K562 (cell line): ENCODE data around the gene VWA7. TPM values are rescaled to one million over a fixed set of nuclear protein-coding genes. Genes with fewer than 3 reads are reported as not detected.

ENCODE experiments used
- DIDO1 ChIP-seq: fragments of 450-650 bp; IDR thresholded peaks from 2 replicates; pipeline ENCODE4 v1.6.1; 2016; ENCODE audit warnings: low read depth, missing biosample characterization, missing genetic modification characterization
- FIP1L1 ChIP-seq: fragments of 200-400 bp; formaldehyde crosslinking; IDR thresholded peaks from 2 replicates; pipeline ENCODE4 v1.6.1; 2018; ENCODE audit warnings: mild to moderate bottlenecking, low read depth, low read length; ENCODE audit not compliant: poor library complexity, severe bottlenecking
- MAZ ChIP-seq, 2 experiments: fragments of 450-650 bp in 1 of 2; sonication (generic) in 1 of 2; formaldehyde crosslinking; IDR thresholded peaks in 1 of 2; conservative IDR thresholded peaks in 1 of 2; 2 replicates each; pipeline versions ENCODE4 v1.4.0 to v1.5.0; 2020; ENCODE audit warnings: mild to moderate bottlenecking in 1 of 2, missing genetic modification reagents in 1 of 2
- NFYB ChIP-seq: IDR thresholded peaks from 2 replicates; pipeline ENCODE4 v1.6.1; 2011; ENCODE audit warnings: mild to moderate bottlenecking, moderate library complexity; ENCODE audit not compliant: insufficient read length; ENCODE audit errors: extremely low read depth
- PBX2 ChIP-seq, 2 experiments: IDR thresholded peaks in 1 of 2; conservative IDR thresholded peaks in 1 of 2; 2 replicates each; pipeline ENCODE4 v1.6.1; 2016; ENCODE audit warnings: low read depth in 2 of 2, mild to moderate bottlenecking in 1 of 2, missing compliant biosample characterization in 1 of 2, missing genetic modification characterization in 1 of 2, moderate library complexity in 1 of 2
- SETDB1 ChIP-seq: IDR thresholded peaks from one replicate; pipeline ENCODE4 v1.6.1; 2012; ENCODE audit warnings: low read length, control low read depth, inconsistent platforms
- SFPQ ChIP-seq: fragments of 200-400 bp; formaldehyde crosslinking; IDR thresholded peaks from 2 replicates; pipeline ENCODE4 v1.6.1; 2017; ENCODE audit warnings: mild to moderate bottlenecking, low read depth, low read length, moderate library complexity
- SMAD1 ChIP-seq: fragments of 150-350 bp; IDR thresholded peaks from 2 replicates; pipeline ENCODE4 v1.6.1; 2014; ENCODE audit warnings: low read length, low read depth; ENCODE audit not compliant: partially characterized antibody
- SMAD2 ChIP-seq: fragments of 150-350 bp; IDR thresholded peaks from 2 replicates; pipeline ENCODE4 v1.6.1; 2014; ENCODE audit warnings: low read depth, mild to moderate bottlenecking, low read length
- STAG1 ChIP-seq: sonication (generic); formaldehyde crosslinking; IDR thresholded peaks from 2 replicates; pipeline ENCODE4 v1.5.0; 2020; ENCODE audit warnings: missing genetic modification reagents, borderline replicate concordance
- TCF7 ChIP-seq: sonication (generic); IDR thresholded peaks from 2 replicates; pipeline ENCODE4 v1.6.1; 2016; ENCODE audit warnings: antibody characterized with exemption, borderline replicate concordance
- ZBTB12 ChIP-seq: fragments of 250-450 bp; sonication (Bioruptor Pico); IDR thresholded peaks from 2 replicates; pipeline ENCODE4 v1.4.0; 2020
- ZFP30 ChIP-seq: fragments of 250-450 bp; sonication (Bioruptor Pico); IDR thresholded peaks from 2 replicates; pipeline ENCODE4 v1.8.0; 2022; ENCODE audit warnings: moderate library complexity, mild to moderate bottlenecking, inconsistent platforms, borderline replicate concordance
- ZNF444 ChIP-seq: fragments of 250-450 bp; sonication (Bioruptor Pico); IDR thresholded peaks from 2 replicates; pipeline ENCODE4 v1.4.0; 2020; ENCODE audit warnings: mild to moderate bottlenecking, moderate library complexity
- ZNF644 ChIP-seq: fragments of 200-800 bp; sonication (Bioruptor generic); IDR thresholded peaks from 2 replicates; pipeline ENCODE4 v1.6.1; 2016; ENCODE audit warnings: low read depth, missing genetic modification characterization, missing compliant biosample characterization
- polyA plus RNA-seq, 8 experiments: library from polyadenylated mRNA; depleted of rRNA in 4 of 8; stranded (reverse) in 5 of 8; unstranded in 3 of 8; fragments of >200 nt; fragmentation: Nextera tagmentation in 2 of 8; fragmentation: Illumina TruSeq in 1 of 8; extraction: Ambion mirVana in 2 of 8; extraction: Trizol in 1 of 8; gene quantifications; 2 replicates each; pipeline versions ENCODE4 v1.2.1 to v1.2.3, GENCODE V29; 2011 to 2014; ENCODE audit warnings: inconsistent platforms in 1 of 8, missing spikeins in 1 of 8
- total RNA-seq, 7 experiments: library from RNA; depleted of rRNA in 6 of 7; stranded (reverse); fragments of >200 nt in 6 of 7; fragmentation: Illumina TruSeq in 2 of 7; extraction: Trizol in 2 of 7; gene quantifications; 2 replicates each; pipeline versions ENCODE4 v1.2.1 to v1.2.3, GENCODE V29; 2011 to 2021; ENCODE audit warnings: low replicate concordance in 1 of 7
- TF ChIP-seq, protein P1 (sequence below), 2 experiments: fragments of 150-350 bp in 1 of 2; IDR thresholded peaks; 2 replicates each; pipeline ENCODE4 v1.6.1; 2012 to 2016; ENCODE audit warnings: low read depth in 2 of 2, low read length in 2 of 2, mild to moderate bottlenecking in 1 of 2, moderate library complexity in 1 of 2

The VWA7 gene
- total and polyA plus RNA-seq, 9 of the 15 experiments (the other 6 are each of a cell fraction or from before 2014, with no cell fraction given): 0.18 to 2.9 (median 0.95) TPM

- TF ChIP-seq, protein P1, sequence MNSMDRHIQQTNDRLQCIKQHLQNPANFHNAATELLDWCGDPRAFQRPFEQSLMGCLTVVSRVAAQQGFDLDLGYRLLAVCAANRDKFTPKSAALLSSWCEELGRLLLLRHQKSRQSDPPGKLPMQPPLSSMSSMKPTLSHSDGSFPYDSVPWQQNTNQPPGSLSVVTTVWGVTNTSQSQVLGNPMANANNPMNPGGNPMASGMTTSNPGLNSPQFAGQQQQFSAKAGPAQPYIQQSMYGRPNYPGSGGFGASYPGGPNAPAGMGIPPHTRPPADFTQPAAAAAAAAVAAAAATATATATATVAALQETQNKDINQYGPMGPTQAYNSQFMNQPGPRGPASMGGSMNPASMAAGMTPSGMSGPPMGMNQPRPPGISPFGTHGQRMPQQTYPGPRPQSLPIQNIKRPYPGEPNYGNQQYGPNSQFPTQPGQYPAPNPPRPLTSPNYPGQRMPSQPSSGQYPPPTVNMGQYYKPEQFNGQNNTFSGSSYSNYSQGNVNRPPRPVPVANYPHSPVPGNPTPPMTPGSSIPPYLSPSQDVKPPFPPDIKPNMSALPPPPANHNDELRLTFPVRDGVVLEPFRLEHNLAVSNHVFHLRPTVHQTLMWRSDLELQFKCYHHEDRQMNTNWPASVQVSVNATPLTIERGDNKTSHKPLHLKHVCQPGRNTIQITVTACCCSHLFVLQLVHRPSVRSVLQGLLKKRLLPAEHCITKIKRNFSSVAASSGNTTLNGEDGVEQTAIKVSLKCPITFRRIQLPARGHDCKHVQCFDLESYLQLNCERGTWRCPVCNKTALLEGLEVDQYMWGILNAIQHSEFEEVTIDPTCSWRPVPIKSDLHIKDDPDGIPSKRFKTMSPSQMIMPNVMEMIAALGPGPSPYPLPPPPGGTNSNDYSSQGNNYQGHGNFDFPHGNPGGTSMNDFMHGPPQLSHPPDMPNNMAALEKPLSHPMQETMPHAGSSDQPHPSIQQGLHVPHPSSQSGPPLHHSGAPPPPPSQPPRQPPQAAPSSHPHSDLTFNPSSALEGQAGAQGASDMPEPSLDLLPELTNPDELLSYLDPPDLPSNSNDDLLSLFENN (IDR thresholded peaks at IDR 0.05; ENCODE audit: low read depth in 2 of 2, low read length in 2 of 2): peak in 1 of 2 experiments; percentile 8; a peak in 1 of 4 replicates
- TF ChIP-seq SETDB1: no peak
- TF ChIP-seq TCF7: peak; percentile 86
- TF ChIP-seq SMAD2: no peak
- TF ChIP-seq MAZ (CRISPR knock-in tag; conservative IDR thresholded peaks at IDR 0.05 in 1 of 2, IDR thresholded peaks at IDR 0.05 in 1 of 2): peak; percentile 56 to 61; a peak in 3 of 4 replicates
- no peak for TF ChIP-seq STAG1
- TF ChIP-seq SMAD1: peak; percentile 76
- TF ChIP-seq SFPQ: no peak
- no peak for TF ChIP-seq PBX2 (CRISPR knock-in tag; IDR thresholded peaks at IDR 0.05; ENCODE audit: low read depth)
- TF ChIP-seq PBX2 (tag; conservative IDR thresholded peaks at IDR 0.05; ENCODE audit: low read depth): no peak
- TF ChIP-seq DIDO1 (tag): no peak
- TF ChIP-seq FIP1L1: no peak
- peak; percentile 31; the same call in 1 of the 2 replicates for TF ChIP-seq ZNF644 (tag)
- TF ChIP-seq NFYB: no peak
- TF ChIP-seq ZFP30 (CRISPR knock-in tag): no peak
- TF ChIP-seq ZNF444 (CRISPR knock-in tag): no peak; the same call in 1 of the 2 replicates
- TF ChIP-seq ZBTB12 (CRISPR knock-in tag): peak; percentile 37; the same call in 1 of the 2 replicates
Observed at GRCh38 chr6:31821301-31822035, 44.3 kb upstream of the VWA7 start (continued).
